Measurements from ENCODE around the gene DDX24.

Gene DDX24

DNA sequence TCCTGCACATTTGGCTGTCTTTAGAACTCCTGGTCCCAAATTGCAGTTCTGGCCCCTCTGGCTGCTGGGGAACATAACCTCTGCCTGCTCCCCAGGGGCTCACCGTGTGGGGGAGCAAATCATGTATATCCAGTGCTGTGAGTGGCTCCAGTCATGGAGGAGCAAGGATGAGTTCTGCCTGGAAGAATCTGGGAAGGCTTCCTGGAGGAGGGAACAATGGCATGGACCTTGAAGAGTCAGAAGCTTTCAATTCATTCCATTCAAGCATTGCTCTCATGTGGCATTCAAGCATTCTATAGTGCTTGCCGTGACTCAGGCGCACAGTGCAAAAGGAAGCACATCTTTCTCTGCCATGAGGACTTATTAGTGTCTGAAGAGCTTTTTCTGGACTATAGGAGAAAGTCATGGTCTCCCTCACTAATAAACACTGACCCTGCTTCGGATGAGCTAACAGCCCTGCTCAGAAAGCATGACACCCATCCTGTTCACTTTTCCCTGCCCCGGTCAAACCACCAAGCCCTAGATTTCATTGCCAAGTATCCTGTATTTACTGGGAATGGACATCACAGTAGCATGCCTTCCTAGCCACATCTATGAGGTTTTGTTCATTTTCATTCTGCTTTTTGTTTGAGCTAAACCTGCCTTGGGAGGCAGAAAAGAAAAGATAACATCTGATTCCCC, 33.0 kb upstream of the DDX24 start:
- H3K27me3 ChIP-seq (ENCODE audit: insufficient read depth, low read length): no peaks in the 10 kb centered on the region
- no peak overlapping the region for H3K4me3 ChIP-seq (ENCODE audit: low read length)
- no peaks in the 10 kb centered on the region for H3K4me1 ChIP-seq (ENCODE audit: insufficient read depth, low read length)
- H3K9ac ChIP-seq (ENCODE audit: low read depth, low read length): no peak overlapping the region
- no peak overlapping the region for H3K27ac ChIP-seq (ENCODE audit: low read depth, low read length)
- no peaks in the 10 kb centered on the region for H3K36me3 ChIP-seq (ENCODE audit: insufficient read depth, low read length)
- no peaks in the 10 kb centered on the region for H3K9me3 ChIP-seq (ENCODE audit: insufficient read depth, low read depth, low read length)
- WGBS: 91% methylated on average over 5 of the region's 5 CpGs

DNA sequence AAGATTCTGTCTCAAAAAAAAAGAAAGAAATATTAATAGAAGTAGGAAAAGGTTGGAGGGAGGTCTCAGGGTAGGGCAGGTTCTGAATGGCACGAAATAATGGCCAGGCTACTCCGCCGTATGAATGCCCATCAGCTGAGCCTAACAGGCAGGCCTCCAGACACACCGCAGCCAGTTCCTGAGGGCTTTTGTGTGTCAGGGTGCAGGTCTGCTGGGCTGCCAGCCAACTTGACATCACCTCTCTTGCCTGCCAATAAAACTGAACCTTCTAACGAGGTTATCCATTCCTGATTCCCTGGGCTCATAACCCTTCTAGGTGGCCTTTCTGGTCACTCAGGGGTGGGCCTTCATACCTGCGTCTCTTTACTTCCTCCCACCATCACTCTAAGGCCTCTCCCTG, 32.5 kb upstream of the DDX24 start:
- no peaks in the 10 kb centered on the region for H3K9me3 ChIP-seq (ENCODE audit: insufficient read depth, low read depth, low read length)
- no peak overlapping the region for H3K9ac ChIP-seq (ENCODE audit: low read depth, low read length)
- H3K36me3 ChIP-seq (ENCODE audit: insufficient read depth, low read length): no peaks in the 10 kb centered on the region
- H3K27me3 ChIP-seq (ENCODE audit: insufficient read depth, low read length): no peaks in the 10 kb centered on the region
- 76% methylated on average over 6 of the region's 6 CpGs for WGBS
- H3K27ac ChIP-seq (ENCODE audit: low read depth, low read length): no peak overlapping the region
- H3K4me1 ChIP-seq (ENCODE audit: insufficient read depth, low read length): no peaks in the 10 kb centered on the region
- no peak overlapping the region for H3K4me3 ChIP-seq (ENCODE audit: low read length)

DNA sequence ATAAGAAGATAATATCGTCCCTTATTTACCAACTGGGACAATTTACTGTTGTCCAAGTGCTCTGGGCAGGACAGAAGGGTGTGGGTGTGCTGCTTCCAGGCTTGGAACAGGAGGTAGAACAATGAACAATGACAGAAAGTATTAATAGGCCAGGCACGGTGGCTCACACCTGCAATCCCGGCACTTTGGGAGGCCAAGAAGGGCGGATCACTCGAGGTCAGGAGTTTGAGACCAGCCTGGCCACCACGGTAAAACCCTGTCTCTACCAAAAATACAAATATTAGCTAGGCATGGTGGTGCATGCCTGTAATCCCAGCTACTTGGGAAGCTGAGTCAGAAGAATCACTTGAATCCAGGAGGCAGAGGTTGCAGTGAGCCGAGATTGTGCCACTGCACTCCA, 32.1 kb upstream of the DDX24 start:
- WGBS: 90% methylated on average over 7 of the region's 7 CpGs
- H3K9me3 ChIP-seq (ENCODE audit: insufficient read depth, low read depth, low read length): no peaks in the 10 kb centered on the region
- no peaks in the 10 kb centered on the region for H3K4me1 ChIP-seq (ENCODE audit: insufficient read depth, low read length)
- no peaks in the 10 kb centered on the region for H3K36me3 ChIP-seq (ENCODE audit: insufficient read depth, low read length)
- H3K27me3 ChIP-seq (ENCODE audit: insufficient read depth, low read length): no peaks in the 10 kb centered on the region
- H3K9ac ChIP-seq (ENCODE audit: low read depth, low read length): no peak overlapping the region
- no peak overlapping the region for H3K4me3 ChIP-seq (ENCODE audit: low read length)
- no peak overlapping the region for H3K27ac ChIP-seq (ENCODE audit: low read depth, low read length)

DNA sequence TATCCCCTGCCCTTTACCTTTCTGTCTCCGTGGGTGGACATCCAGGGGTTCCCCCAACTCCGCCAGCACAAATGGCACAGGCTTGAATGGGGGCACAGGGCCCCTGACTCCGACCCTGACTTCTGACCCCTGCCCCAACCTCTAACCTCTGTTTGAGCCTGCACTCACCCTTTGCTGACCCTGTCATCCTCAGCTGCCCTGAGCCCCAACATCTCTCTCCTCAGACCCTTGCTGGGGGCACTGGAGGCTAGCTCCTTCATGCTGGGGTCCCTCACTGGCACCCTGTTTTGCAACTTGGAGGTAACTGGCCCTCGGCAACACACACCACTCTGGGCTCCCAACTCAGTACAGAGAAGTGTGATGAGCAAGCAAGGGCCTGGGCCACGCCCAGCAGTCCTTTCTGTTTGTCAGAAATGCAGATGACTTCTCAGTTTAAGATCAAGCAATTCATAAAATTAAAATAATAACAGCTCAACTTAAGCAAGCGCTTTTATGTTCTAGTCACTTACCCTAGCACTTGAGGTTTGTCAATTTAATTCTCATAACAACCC, 31.6 kb upstream of the DDX24 start:
- Histone ChIP-seq H3K4me1 (ENCODE audit: insufficient read depth, low read length) (no peaks in the 10 kb centered on the region), H3K9ac (ENCODE audit: low read depth, low read length) (no peak overlapping the region), H3K36me3 (ENCODE audit: insufficient read depth, low read length) (no peaks in the 10 kb centered on the region), H3K27ac (ENCODE audit: low read depth, low read length) (no peak overlapping the region), H3K27me3 (ENCODE audit: insufficient read depth, low read length) (no peaks in the 10 kb centered on the region), H3K9me3 (ENCODE audit: insufficient read depth, low read depth, low read length) (no peaks in the 10 kb centered on the region), H3K4me3 (ENCODE audit: low read length) (no peak overlapping the region)
- WGBS: 90% methylated on average over 6 of the region's 6 CpGs

DNA sequence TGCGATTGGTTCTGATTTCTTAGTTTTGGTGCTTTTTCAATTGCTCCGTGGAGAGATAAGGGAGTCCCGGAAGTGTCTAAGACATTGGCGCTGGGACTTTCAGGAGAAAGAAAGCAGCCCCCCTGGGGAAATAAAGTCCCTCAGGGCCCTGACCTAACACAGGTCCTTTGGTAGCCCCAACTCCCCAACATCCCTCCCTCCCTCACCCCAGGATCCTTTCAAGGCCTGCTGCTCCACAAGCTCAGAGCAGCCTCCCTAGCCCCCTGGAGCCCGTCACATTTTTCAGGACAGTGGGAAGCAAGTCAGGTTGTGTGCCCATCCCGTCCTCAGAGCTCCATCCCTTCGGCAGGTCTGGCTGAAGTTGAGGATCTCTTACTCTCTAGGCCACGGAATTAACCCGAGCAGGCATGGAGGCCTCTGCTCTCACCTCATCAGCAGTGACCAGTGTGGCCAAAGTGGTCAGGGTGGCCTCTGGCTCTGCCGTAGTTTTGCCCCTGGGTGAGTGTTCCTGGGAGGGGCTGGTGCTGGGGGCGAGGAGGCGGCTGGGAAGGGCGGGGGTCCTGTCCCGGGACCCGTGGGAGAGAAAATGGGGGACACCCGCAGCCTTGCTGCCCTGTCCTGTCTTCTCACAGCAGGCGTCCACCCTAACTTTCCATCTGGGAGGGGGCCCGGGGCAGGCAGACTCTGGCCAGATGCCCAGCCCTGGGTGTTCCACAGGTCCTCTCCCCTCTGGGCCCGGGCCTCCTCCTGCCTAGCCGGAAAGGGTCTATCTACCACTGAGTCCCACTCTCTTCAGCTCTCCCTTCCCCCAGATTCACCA, 30.5 kb upstream of the DDX24 start:
- no peaks in the 10 kb centered on the region for H3K9me3 ChIP-seq (ENCODE audit: insufficient read depth, low read depth, low read length)
- no peaks in the 10 kb centered on the region for H3K27me3 ChIP-seq (ENCODE audit: insufficient read depth, low read length)
- no peak overlapping the region for H3K4me3 ChIP-seq (ENCODE audit: low read length)
- H3K9ac ChIP-seq (ENCODE audit: low read depth, low read length): no peak overlapping the region
- no peaks in the 10 kb centered on the region for H3K4me1 ChIP-seq (ENCODE audit: insufficient read depth, low read length)
- 95% methylated on average over 20 of the region's 20 CpGs for WGBS
- no peaks in the 10 kb centered on the region for H3K36me3 ChIP-seq (ENCODE audit: insufficient read depth, low read length)
- H3K27ac ChIP-seq (ENCODE audit: low read depth, low read length): no peak overlapping the region

DNA sequence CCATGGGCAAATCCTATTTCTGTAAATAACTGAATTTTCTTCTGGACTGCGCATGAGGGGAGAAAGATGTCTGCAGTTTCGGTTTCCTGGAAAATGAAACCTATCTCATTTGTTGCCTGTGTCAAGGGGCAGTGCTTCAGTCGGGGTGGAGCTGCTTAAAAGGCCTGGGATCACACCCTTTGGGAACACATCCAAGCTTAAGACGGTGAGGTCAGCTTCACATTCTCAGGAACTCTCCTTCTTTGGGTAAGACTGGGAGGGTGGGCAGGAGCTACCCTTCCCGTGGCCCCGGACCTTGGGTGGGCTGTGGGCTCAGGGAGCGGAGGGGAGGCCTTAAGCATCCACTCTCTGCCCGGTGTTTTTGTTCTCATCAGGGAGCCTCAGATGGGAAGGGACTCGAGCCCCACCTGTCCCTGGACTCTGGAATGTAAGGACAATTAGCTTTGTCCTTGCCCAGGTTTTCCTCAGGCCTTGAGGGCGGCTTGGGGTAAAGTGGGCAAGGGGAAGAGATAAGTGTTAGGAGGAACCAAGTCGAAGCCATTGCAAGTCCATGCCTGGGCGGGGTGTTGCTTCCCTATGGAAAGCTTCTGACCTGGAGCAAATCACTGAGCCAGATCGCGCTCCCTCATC, 29.7 kb upstream of the DDX24 start, which contains the start of gene IFI27:
Gene IFI27 (plus strand): TSS at position 185 of the 630 bp plus-strand sequence.
- Histone ChIP-seq H3K4me1 (ENCODE audit: insufficient read depth, low read length) (no peaks in the 10 kb centered on the region), H3K27ac (ENCODE audit: low read depth, low read length) (no peak within 1 kb of the TSS), H3K27me3 (ENCODE audit: insufficient read depth, low read length) (no peaks in the 10 kb centered on the region), H3K4me3 (ENCODE audit: low read length) (no peak within 1 kb of the TSS), H3K9me3 (ENCODE audit: insufficient read depth, low read depth, low read length) (no peaks in the 10 kb centered on the region), H3K9ac (ENCODE audit: low read depth, low read length) (no peak within 1 kb of the TSS), H3K36me3 (ENCODE audit: insufficient read depth, low read length) (no peaks in the 10 kb centered on the region)
- WGBS: 83% methylated on average over 14 of the region's 14 CpGs

DNA sequence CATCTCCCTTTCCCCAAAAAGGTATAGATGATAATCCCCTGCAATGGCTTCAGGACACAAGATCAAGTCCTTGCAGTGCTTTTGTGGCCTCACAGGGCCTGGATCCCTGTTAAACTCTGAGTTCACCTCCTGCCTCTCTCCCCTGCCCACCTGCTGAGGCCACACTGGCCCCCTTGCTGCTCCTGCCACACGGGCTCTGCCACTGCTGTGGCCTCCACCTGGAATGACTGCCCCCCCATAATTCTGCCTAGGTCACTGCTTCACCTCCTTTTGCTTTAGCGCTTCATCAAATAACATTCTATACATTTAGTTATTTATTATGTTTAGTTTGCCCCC, 28.9 kb upstream of the DDX24 start:
- H3K9ac ChIP-seq (ENCODE audit: low read depth, low read length): no peak overlapping the region
- WGBS: 70% methylated on average over 1 of the region's 2 CpGs
- no peaks in the 10 kb centered on the region for H3K4me1 ChIP-seq (ENCODE audit: insufficient read depth, low read length)
- no peaks in the 10 kb centered on the region for H3K9me3 ChIP-seq (ENCODE audit: insufficient read depth, low read depth, low read length)
- no peaks in the 10 kb centered on the region for H3K27me3 ChIP-seq (ENCODE audit: insufficient read depth, low read length)
- no peak overlapping the region for H3K27ac ChIP-seq (ENCODE audit: low read depth, low read length)
- no peaks in the 10 kb centered on the region for H3K36me3 ChIP-seq (ENCODE audit: insufficient read depth, low read length)
- H3K4me3 ChIP-seq (ENCODE audit: low read length): no peak overlapping the region

DNA sequence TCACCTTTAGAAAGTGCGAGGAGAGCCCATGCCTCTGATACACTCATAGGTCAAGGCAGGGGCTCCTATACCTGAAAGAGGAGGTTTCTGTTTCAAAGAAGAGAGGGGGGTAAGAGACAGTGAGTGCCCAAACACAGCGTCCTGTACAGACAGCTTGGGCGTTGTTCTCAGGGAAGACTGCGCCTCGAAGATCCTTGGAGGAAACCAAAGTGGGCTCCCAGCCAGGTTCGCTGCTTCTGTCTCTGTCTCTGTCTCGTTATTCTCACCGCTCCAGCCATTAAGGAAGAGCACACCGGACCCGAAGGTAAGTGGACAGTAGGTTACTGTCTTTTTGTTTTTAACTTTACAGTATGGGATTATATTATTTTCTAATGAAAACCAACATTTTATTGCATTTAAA, 23.7 kb upstream of the DDX24 start:
- H3K27me3 ChIP-seq (ENCODE audit: insufficient read depth, low read length): no peaks in the 10 kb centered on the region
- H3K36me3 ChIP-seq (ENCODE audit: insufficient read depth, low read length): no peaks in the 10 kb centered on the region
- H3K27ac ChIP-seq (ENCODE audit: low read depth, low read length): no peak overlapping the region
- H3K9me3 ChIP-seq (ENCODE audit: insufficient read depth, low read depth, low read length): no peaks in the 10 kb centered on the region
- no peak overlapping the region for H3K9ac ChIP-seq (ENCODE audit: low read depth, low read length)
- H3K4me1 ChIP-seq (ENCODE audit: insufficient read depth, low read length): no peaks in the 10 kb centered on the region
- WGBS: 94% methylated on average over 8 of the region's 10 CpGs
- no peak overlapping the region for H3K4me3 ChIP-seq (ENCODE audit: low read length)

DNA sequence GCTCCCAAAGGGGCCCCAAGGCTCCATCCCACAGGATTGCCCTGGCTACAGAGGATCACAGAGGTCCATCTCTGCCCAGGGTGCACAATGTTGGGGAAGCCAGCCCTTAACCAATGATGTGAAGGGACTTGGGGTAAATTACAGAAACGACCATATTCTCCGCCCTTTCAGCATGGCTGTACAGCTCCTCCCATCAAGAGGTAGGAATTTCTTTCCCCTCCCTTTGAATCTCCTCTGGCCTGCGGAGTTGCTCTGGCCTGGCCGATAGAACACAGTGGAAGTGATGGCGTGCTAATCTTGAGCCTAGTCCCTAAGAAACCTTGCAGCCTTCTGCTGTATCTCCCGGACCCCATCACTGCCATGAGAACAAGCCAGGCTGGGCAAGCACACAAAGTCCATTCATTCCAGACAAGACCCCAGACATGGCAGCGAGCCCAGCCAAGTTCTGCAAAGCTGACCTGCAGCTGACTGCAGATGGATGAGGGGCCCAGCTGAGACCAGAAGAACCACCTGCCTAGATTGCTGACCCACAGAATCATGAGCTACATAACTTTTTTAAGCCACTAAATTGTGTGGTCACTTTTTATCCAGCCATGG, 22.6 kb upstream of the DDX24 start:
- Histone ChIP-seq H3K9ac (ENCODE audit: low read depth, low read length) (no peak overlapping the region), H3K4me3 (ENCODE audit: low read length) (no peak overlapping the region), H3K9me3 (ENCODE audit: insufficient read depth, low read depth, low read length) (no peaks in the 10 kb centered on the region), H3K36me3 (ENCODE audit: insufficient read depth, low read length) (no peaks in the 10 kb centered on the region), H3K4me1 (ENCODE audit: insufficient read depth, low read length) (no peaks in the 10 kb centered on the region), H3K27me3 (ENCODE audit: insufficient read depth, low read length) (no peaks in the 10 kb centered on the region), H3K27ac (ENCODE audit: low read depth, low read length) (no peak overlapping the region)
- WGBS: 91% methylated on average over 7 of the region's 7 CpGs

DNA sequence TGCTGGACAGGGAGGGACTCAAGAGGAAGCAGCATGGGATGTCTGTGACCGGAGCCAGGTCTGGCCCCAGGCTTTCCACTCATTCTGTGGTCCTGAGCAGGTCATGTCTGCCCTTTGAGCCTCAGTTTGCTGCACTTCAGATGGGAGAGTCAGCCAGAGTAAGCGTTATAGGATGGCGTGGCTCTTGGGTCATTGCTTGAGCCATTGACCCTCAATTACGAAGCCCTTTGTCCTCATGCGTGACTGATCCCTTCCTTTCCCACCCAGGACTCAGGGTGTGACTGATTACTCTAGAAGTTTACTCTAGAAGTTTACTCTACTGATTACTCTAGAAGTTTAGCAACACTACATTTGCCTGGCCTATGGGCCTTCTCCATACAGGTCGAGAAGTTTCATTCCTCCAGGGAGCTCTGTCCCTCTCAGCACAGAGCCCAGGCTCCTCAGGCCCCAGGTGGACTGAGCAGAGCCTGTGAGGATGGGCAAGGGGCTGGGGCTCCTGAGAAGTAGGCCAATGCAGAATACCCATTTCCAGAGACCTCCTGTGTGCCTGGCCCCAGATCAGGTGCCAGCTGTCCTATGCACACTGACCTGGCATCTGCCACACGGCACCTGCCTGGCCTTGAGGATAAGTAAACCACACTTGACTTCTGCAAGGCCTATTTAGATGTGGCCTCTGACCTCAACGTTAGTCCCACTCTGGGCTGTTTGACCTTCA, 21.9 kb upstream of the DDX24 start:
- 92% methylated on average over 8 of the region's 8 CpGs for WGBS
- Histone ChIP-seq H3K27me3 (ENCODE audit: insufficient read depth, low read length) (no peaks in the 10 kb centered on the region), H3K36me3 (ENCODE audit: insufficient read depth, low read length) (no peaks in the 10 kb centered on the region), H3K4me3 (ENCODE audit: low read length) (no peak overlapping the region), H3K9ac (ENCODE audit: low read depth, low read length) (no peak overlapping the region), H3K4me1 (ENCODE audit: insufficient read depth, low read length) (no peaks in the 10 kb centered on the region), H3K27ac (ENCODE audit: low read depth, low read length) (no peak overlapping the region), H3K9me3 (ENCODE audit: insufficient read depth, low read depth, low read length) (no peaks in the 10 kb centered on the region)

All from HUES64 (cell line).